Muscle of leg (tissue), 11 donors: ENCODE results near the gene ATP5PO. TPM values are rescaled to one million over a fixed set of nuclear protein-coding genes. Genes with fewer than 3 reads are reported as not detected.

Experiments used
- DNase-seq: peaks from one replicate; pipeline ENCODE4 v3.0.0; 2013
- H3K27ac ChIP-seq: one replicate; pipeline ENCODE4 v1.5.1; 2013; ENCODE audit warnings: mild to moderate bottlenecking, low read length, control low read depth
- H3K27me3 ChIP-seq: one replicate; pipeline ENCODE4 v1.6.1; 2013; ENCODE audit warnings: low read length; ENCODE audit not compliant: control insufficient read depth, insufficient read depth
- H3K36me3 ChIP-seq: one replicate; pipeline ENCODE4 v1.6.1; 2013; ENCODE audit warnings: low read length; ENCODE audit not compliant: control insufficient read depth, insufficient read depth
- H3K4me1 ChIP-seq: one replicate; pipeline ENCODE4 v1.6.1; 2013; ENCODE audit warnings: low read length; ENCODE audit not compliant: control insufficient read depth, insufficient read depth
- H3K4me3 ChIP-seq: one replicate; pipeline ENCODE4 v1.5.1; 2013; ENCODE audit warnings: low read length, control low read depth
- H3K9me3 ChIP-seq: replicated peaks from 2 replicates; pipeline ENCODE4 v1.6.1; 2013; ENCODE audit warnings: low read depth, low read length; ENCODE audit not compliant: control insufficient read depth
- WGBS: methylation state at CpG from one replicate; pipeline ENCODE4 v1.1.5; 2013; ENCODE audit warnings: missing lambda C conversion rate; ENCODE audit not compliant: insufficient coverage; 5-methylcytosine and 5-hydroxymethylcytosine counted together
- polyA plus RNA-seq, 8 donors: library from polyadenylated mRNA; unstranded; fragments of 120-200 nt; gene quantifications; one replicate each; pipeline versions ENCODE4 v1.2.1 to v1.2.3, GENCODE V29; 2013; ENCODE audit warnings: inconsistent platforms in 1 of 8, low replicate concordance in 1 of 8; ENCODE audit not compliant: insufficient read length in 8 of 8, insufficient read depth in 1 of 8
- total RNA-seq: library from RNA; stranded (reverse); fragments of 120-200 nt; gene quantifications from one replicate; pipeline ENCODE4 v1.2.4, GENCODE V29; 2013

The ATP5PO gene
- total and polyA plus RNA-seq, 9 donors, result 224 to 338 (median 293) TPM

GRCh38 chr21:33854604-33855003 is 61.0 kb downstream of the ATP5PO start:
- H3K36me3 ChIP-seq, result no peaks in the 10 kb centered on the region
- WGBS, result 51% methylated on average over 4 of the region's 5 CpGs
- no peak for DNase-seq
- H3K4me3 ChIP-seq, result no peak overlapping the region
- no peaks in the 10 kb centered on the region for H3K9me3 ChIP-seq
- peaks cover 13% of the 10 kb centered on the region for H3K4me1 ChIP-seq
- H3K27ac ChIP-seq, result no peak overlapping the region
- H3K27me3 ChIP-seq, result no peaks in the 10 kb centered on the region

Other genes starting within 250 kb of the ATP5PO start
- 15.5 TPM for gene MRPS6, start 157.8 kb upstream of the ATP5PO start, total RNA-seq
- gene MRPS6, start 157.8 kb upstream of the ATP5PO start, polyA plus RNA-seq, result 10 to 100 TPM; 37.7 to 52.5 (median 45.1) TPM
- 9.4 TPM for gene SLC5A3, start 157.8 kb upstream of the ATP5PO start, total RNA-seq
- gene SLC5A3, start 157.8 kb upstream of the ATP5PO start, polyA plus RNA-seq, result 1 to 10 TPM; 4.8 to 7.4 (median 5.8) TPM